Measurements from ENCODE around the gene DYRK1B.

DNA sequence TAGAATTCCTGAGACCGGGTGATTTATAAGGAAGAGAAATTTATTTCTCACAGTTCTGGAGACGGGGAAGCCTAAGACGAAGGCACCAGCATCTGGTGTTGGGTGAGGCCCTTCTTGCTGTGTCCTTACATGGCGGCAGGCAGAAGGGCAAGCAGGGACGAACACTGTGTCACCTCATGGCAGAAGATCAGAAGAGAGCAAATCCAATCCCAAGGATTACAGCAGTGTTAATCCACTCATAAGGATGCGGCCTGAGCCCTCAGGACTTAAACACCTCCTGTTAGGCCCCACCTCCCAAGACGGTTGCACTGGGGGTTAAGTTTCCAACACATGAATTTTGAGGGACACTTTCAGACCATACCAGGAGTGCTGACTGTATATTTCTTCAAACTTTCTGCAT lies 18.9 kb upstream of the DYRK1B start:
- TF ChIP-seq GATA2 (IDR thresholded peaks at IDR 0.05; ENCODE audit: low read depth, low read length) (no peak), GATA3 (IDR thresholded peaks at IDR 0.05; ENCODE audit: low read depth, low read length) (no peak)

Data from SH-SY5Y (cell line).